NT2/D1 (cell line): ENCODE measurements around the gene KANK2.

Experiments
- SUZ12 ChIP-seq: IDR thresholded peaks from 2 replicates; pipeline ENCODE4 v1.6.1; 2011; ENCODE audit not compliant: insufficient read length, insufficient read depth; ENCODE audit errors: extremely low read depth
- ZNF274 ChIP-seq: IDR thresholded peaks from 2 replicates; pipeline ENCODE4 v1.6.1; 2011; ENCODE audit warnings: mild to moderate bottlenecking, low read depth, low read length

GRCh38 chr19:11243798-11244169, 46.4 kb upstream of the KANK2 start:
- TF ChIP-seq SUZ12 = no peak
- no peak for TF ChIP-seq ZNF274
